CD4-positive, alpha-beta memory T cell (primary cell): Measurements from ENCODE around the gene MYMX. TPM values are rescaled to one million over a fixed set of nuclear protein-coding genes. Genes with fewer than 3 reads are reported as not detected.
"Not testable (repeated sequence)": the region's sequence is repeated elsewhere in the genome, so short reads cannot be mapped to it uniquely, and the experiment has no call there.

Experiments
- CTCF ChIA-PET: fragments of 350-600 bp; sonication (Branson Sonifier 250); formaldehyde crosslinking; loops from one replicate; lab custom pipeline; 2021; ENCODE audit warnings: inconsistent platforms; ENCODE audit not compliant: partially characterized antibody; lab: Charles Lee
- POLR2A ChIA-PET: fragments of 350-600 bp; sonication (Branson Sonifier 250); formaldehyde crosslinking; loops from one replicate; lab custom pipeline; 2021; ENCODE audit not compliant: partially characterized antibody; lab: Charles Lee
- DNase-seq, 5 donors: peaks; one replicate each; pipeline versions ENCODE4 v3.0.0 to v3.0.0-alpha.2; 2020 to 2022; ENCODE audit warnings: mixed read lengths in 1 of 5
- H3K27ac ChIP-seq: one replicate; pipeline ENCODE4 v1.7.0; 2013; ENCODE audit warnings: low read depth, low read length
- H3K27me3 ChIP-seq: 2 replicates; pipeline ENCODE4 v1.7.0; 2013; ENCODE audit warnings: mild to moderate bottlenecking, low read length, moderate library complexity; ENCODE audit not compliant: insufficient read depth
- H3K36me3 ChIP-seq: 2 replicates; pipeline ENCODE4 v1.7.0; 2013; ENCODE audit warnings: mild to moderate bottlenecking, low read length, moderate library complexity; ENCODE audit not compliant: insufficient read depth
- H3K4me1 ChIP-seq: 2 replicates; pipeline ENCODE4 v1.7.0; 2013; ENCODE audit warnings: mild to moderate bottlenecking, low read length, moderate library complexity; ENCODE audit not compliant: insufficient read depth
- H3K4me3 ChIP-seq, 2 donors: one replicate each; pipeline ENCODE4 v1.7.0; 2013; ENCODE audit warnings: low read length in 2 of 2, mild to moderate bottlenecking in 1 of 2
- H3K9me3 ChIP-seq, 2 donors: one replicate each; pipeline ENCODE4 v1.7.0; 2013; ENCODE audit warnings: low read length in 2 of 2, control low read depth in 1 of 2; ENCODE audit not compliant: control insufficient read depth in 1 of 2
- H3K27ac Mint-ChIP-seq, 7 donors: one replicate each; pipeline ENCODE4 v1.8.0; 2020 to 2021; ENCODE audit warnings: mixed read lengths in 7 of 7, mild to moderate bottlenecking in 6 of 7, inconsistent platforms in 3 of 7, moderate library complexity in 3 of 7
- H3K27me3 Mint-ChIP-seq, 2 donors: one replicate each; pipeline ENCODE4 v1.8.0; 2020 to 2021; ENCODE audit warnings: mixed read lengths in 2 of 2
- H3K36me3 Mint-ChIP-seq, 2 donors: one replicate each; pipeline ENCODE4 v1.8.0; 2020 to 2021; ENCODE audit warnings: mixed read lengths in 2 of 2, inconsistent platforms in 1 of 2, mild to moderate bottlenecking in 1 of 2
- H3K4me1 Mint-ChIP-seq, 4 donors: one replicate each; pipeline ENCODE4 v1.8.0; 2020 to 2021; ENCODE audit warnings: mixed read lengths in 4 of 4, mild to moderate bottlenecking in 1 of 4
- H3K4me3 Mint-ChIP-seq, 8 donors: one replicate each; pipeline ENCODE4 v1.8.0; 2020 to 2021; ENCODE audit warnings: mixed read lengths in 8 of 8, mild to moderate bottlenecking in 7 of 8, moderate library complexity in 6 of 8, inconsistent platforms in 3 of 8
- H3K9me3 Mint-ChIP-seq, 8 donors: one replicate each; pipeline ENCODE4 v1.8.0; 2020 to 2021; ENCODE audit warnings: mixed read lengths in 8 of 8, mild to moderate bottlenecking in 5 of 8, inconsistent platforms in 3 of 8, moderate library complexity in 1 of 8
- intact Hi-C: fragments of 100-400 bp; cut with micrococcal nuclease; formaldehyde crosslinking; loops from one replicate; pipeline ENCODE4 v1.15.1; 2023
- polyA plus RNA-seq, 2 donors: library from polyadenylated mRNA; unstranded; fragments of 300-500 nt; fragmentation: Illumina TruSeq; gene quantifications; one replicate each; pipeline ENCODE4 v1.2.3, GENCODE V29; 2021
- total RNA-seq, 2 experiments: library from RNA; stranded (reverse); gene quantifications; one replicate each; pipeline ENCODE4 v1.2.3, GENCODE V29; 2021

The MYMX gene
- total and polyA plus RNA-seq, 4 experiments from 2014 or later, result not detected

GRCh38 chr6:44227148-44227793 is 10.5 kb downstream of the MYMX start:
- Histone ChIP-seq H3K27ac (no peak overlapping the region), H3K4me1 (peaks cover 17% of the 10 kb centered on the region), H3K27me3 (no peaks in the 10 kb centered on the region), H3K4me3 (no peak overlapping the region), H3K36me3 (no peaks in the 10 kb centered on the region), H3K9me3 (no peaks in the 10 kb centered on the region)
- POLR2A ChIA-PET, result interaction anchor here (0.7 kb wide), 1 partner anchor 10 kb away, joined by 3 read pairs; no protein-coding TSS in a partner anchor
- peaks cover 3 to 22% (median 14%) of the 10 kb centered on the region in 4 donors for H3K4me1 Mint-ChIP-seq
- no peaks in the 10 kb centered on the region for H3K36me3 Mint-ChIP-seq
- no peaks in the 10 kb centered on the region for H3K27me3 Mint-ChIP-seq
- no peak overlapping the region for H3K4me3 Mint-ChIP-seq
- H3K27ac Mint-ChIP-seq, result no peak overlapping the region
- intact Hi-C loops, result no loop called here
- H3K9me3 Mint-ChIP-seq, result no peaks in the 10 kb centered on the region
- CTCF ChIA-PET, result interaction anchor here (0.9 to 1.8 kb wide), 3 partner anchors 10 to 25 kb away, joined by 3 to 9 read pairs (median 3); no protein-coding TSS in a partner anchor
- no peak for DNase-seq

GRCh38 chr6:44228031-44228430 is 11.3 kb downstream of the MYMX start:
- Mint-ChIP-seq H3K27ac (no peak overlapping the region), H3K27me3 (no peaks in the 10 kb centered on the region), H3K36me3 (no peaks in the 10 kb centered on the region), H3K9me3 (no peaks in the 10 kb centered on the region), H3K4me1 (peaks cover 0 to 17% (median 9%) of the 10 kb centered on the region in 4 donors), H3K4me3 (peak overlapping the region in 1 of 8 donors; percentile 30)
- ChIA-PET POLR2A (no interaction called here), CTCF (interaction anchor here (0.9 to 1.8 kb wide), 4 partner anchors 8 to 24 kb away, joined by 3 to 9 read pairs (median 3); no protein-coding TSS in a partner anchor)
- H3K4me3 ChIP-seq, result no peak overlapping the region
- DNase-seq, result no peak
- H3K36me3 ChIP-seq, result no peaks in the 10 kb centered on the region
- H3K4me1 ChIP-seq, result peaks cover 9% of the 10 kb centered on the region
- no peaks in the 10 kb centered on the region for H3K9me3 ChIP-seq
- H3K27me3 ChIP-seq, result no peaks in the 10 kb centered on the region
- H3K27ac ChIP-seq, result no peak overlapping the region
- intact Hi-C loops, result no loop called here

GRCh38 chr6:44228433-44228832 is 11.7 kb downstream of the MYMX start:
- Mint-ChIP-seq H3K27ac (no peak overlapping the region), H3K36me3 (no peaks in the 10 kb centered on the region), H3K9me3 (no peaks in the 10 kb centered on the region), H3K4me3 (no peak overlapping the region), H3K4me1 (peaks cover 0 to 13% (median 9%) of the 10 kb centered on the region in 4 donors), H3K27me3 (no peaks in the 10 kb centered on the region)
- intact Hi-C loops, result no loop called here
- H3K36me3 ChIP-seq, result no peaks in the 10 kb centered on the region
- POLR2A ChIA-PET, result no interaction called here
- peaks cover 9% of the 10 kb centered on the region for H3K4me1 ChIP-seq
- no peaks in the 10 kb centered on the region for H3K27me3 ChIP-seq
- H3K9me3 ChIP-seq, result no peaks in the 10 kb centered on the region
- no peak overlapping the region for H3K4me3 ChIP-seq
- CTCF ChIA-PET, result interaction anchor here (1.1 to 1.8 kb wide), 3 partner anchors 8 to 13 kb away, joined by 3 to 9 read pairs (median 3); no protein-coding TSS in a partner anchor
- H3K27ac ChIP-seq, result no peak overlapping the region
- DNase-seq, result no peak

- Mint-ChIP-seq H3K4me1 (peaks cover 0 to 12% (median 8%) of the 10 kb centered on the region in 4 donors), H3K9me3 (no peaks in the 10 kb centered on the region), H3K4me3 (peak overlapping the region in 1 of 8 donors; percentile 27), H3K36me3 (no peaks in the 10 kb centered on the region), H3K27ac (no peak overlapping the region), H3K27me3 (no peaks in the 10 kb centered on the region)
- Histone ChIP-seq H3K27me3 (no peaks in the 10 kb centered on the region), H3K4me3 (no peak overlapping the region), H3K9me3 (no peaks in the 10 kb centered on the region), H3K36me3 (no peaks in the 10 kb centered on the region), H3K27ac (no peak overlapping the region), H3K4me1 (peaks cover 8% of the 10 kb centered on the region)
- no peak for DNase-seq
- POLR2A ChIA-PET, result no interaction called here
- intact Hi-C loops, result no loop called here
- CTCF ChIA-PET, result interaction anchor here (1.1 to 1.8 kb wide), 2 partner anchors 7 to 9 kb away, joined by 3 to 9 read pairs; no protein-coding TSS in a partner anchor
Measured at GRCh38 chr6:44228836-44229235, 12.1 kb downstream of the MYMX start.

- no peak overlapping the region for H3K27ac Mint-ChIP-seq
- Histone ChIP-seq H3K36me3 (no peaks in the 10 kb centered on the region), H3K4me3 (no peak overlapping the region), H3K4me1 (peaks cover under 1% of the 10 kb centered on the region), H3K9me3 (no peaks in the 10 kb centered on the region), H3K27ac (no peak overlapping the region), H3K27me3 (no peaks in the 10 kb centered on the region)
- CTCF ChIA-PET, result interaction anchor here (0.6 kb wide), 1 partner anchor 8 kb away, joined by 3 read pairs; no protein-coding TSS in a partner anchor
- peaks cover 0 to 5% (median 1%) of the 10 kb centered on the region in 4 donors for H3K4me1 Mint-ChIP-seq
- no peaks in the 10 kb centered on the region for H3K27me3 Mint-ChIP-seq
- no peak for DNase-seq
- no peaks in the 10 kb centered on the region for H3K9me3 Mint-ChIP-seq
- POLR2A ChIA-PET, result interaction anchor here (0.8 kb wide), 1 partner anchor 27 kb away, joined by 3 read pairs; no protein-coding TSS in a partner anchor
- H3K4me3 Mint-ChIP-seq, result no peak overlapping the region
- H3K36me3 Mint-ChIP-seq, result no peaks in the 10 kb centered on the region
- intact Hi-C loops, result no loop called here
Measured at GRCh38 chr6:44229376-44230033, 12.8 kb downstream of the MYMX start.

GRCh38 chr6:44230034-44230675 is 13.4 kb downstream of the MYMX start:
- H3K27me3 ChIP-seq, result no peaks in the 10 kb centered on the region
- H3K27me3 Mint-ChIP-seq, result no peaks in the 10 kb centered on the region
- POLR2A ChIA-PET, result interaction anchor here (0.8 kb wide), 2 partner anchors 16 to 26 kb away, joined by 3 read pairs; partner anchors contain the start of gene HSP90AB1

GRCh38 chr6:44231426-44231825 is 14.7 kb downstream of the MYMX start:
- H3K36me3 Mint-ChIP-seq, intact Hi-C loops, H3K27ac ChIP-seq, H3K9me3 ChIP-seq, H3K36me3 ChIP-seq, H3K4me3 Mint-ChIP-seq, H3K4me3 ChIP-seq, H3K4me1 Mint-ChIP-seq, H3K4me1 ChIP-seq, POLR2A ChIA-PET, H3K27me3 ChIP-seq, H3K27me3 Mint-ChIP-seq, H3K9me3 Mint-ChIP-seq, DNase-seq: not testable (repeated sequence)
- H3K27ac Mint-ChIP-seq, result peak overlapping the region in 1 of 7 donors; percentile 8
- CTCF ChIA-PET, result interaction anchor here (1.1 kb wide), 1 partner anchor 74 kb away, joined by 3 read pairs; no protein-coding TSS in a partner anchor

More at GRCh38 chr6:44230034-44230675, 13.4 kb downstream of the MYMX start:
- no peaks in the 10 kb centered on the region for H3K9me3 ChIP-seq
- DNase-seq, result no peak
- no peak overlapping the region for H3K27ac ChIP-seq
- H3K9me3 Mint-ChIP-seq, result no peaks in the 10 kb centered on the region
- H3K36me3 ChIP-seq, result no peaks in the 10 kb centered on the region
- H3K27ac Mint-ChIP-seq, result no peak overlapping the region
- CTCF ChIA-PET, result interaction anchor here (0.6 to 1.1 kb wide), 2 partner anchors 9 to 12 kb away, joined by 3 to 4 read pairs; no protein-coding TSS in a partner anchor
- no peak overlapping the region for H3K4me3 ChIP-seq
- H3K36me3 Mint-ChIP-seq, result no peaks in the 10 kb centered on the region
- H3K4me3 Mint-ChIP-seq, result no peak overlapping the region
- intact Hi-C loops, result no loop called here
- no peaks in the 10 kb centered on the region for H3K4me1 ChIP-seq
- no peaks in the 10 kb centered on the region for H3K4me1 Mint-ChIP-seq
